Activated T-cell treated with anti-CD3 and anti-CD28 coated beads for 4 hours (primary cell): ENCODE results near the gene UBE2G2.

ENCODE experiments used
- DNase-seq: peaks from one replicate; pipeline ENCODE4 v3.0.0-alpha.2; 2020

UBE2G2 gene

GRCh38 chr21:44742418-44743153, 59.0 kb downstream of the UBE2G2 start:
- no peak for DNase-seq

GRCh38 chr21:44741921-44742320, 59.7 kb downstream of the UBE2G2 start:
- DNase-seq = no peak

GRCh38 chr21:44740742-44741141, 60.9 kb downstream of the UBE2G2 start:
- no peak for DNase-seq

GRCh38 chr21:44739316-44739715, 62.3 kb downstream of the UBE2G2 start:
- DNase-seq = no peak

GRCh38 chr21:44738621-44739020, 63.0 kb downstream of the UBE2G2 start:
- DNase-seq = no peak

GRCh38 chr21:44737706-44738354, 63.8 kb downstream of the UBE2G2 start:
- no peak for DNase-seq

- no peak for DNase-seq
Measured at GRCh38 chr21:44736291-44737004, 65.2 kb downstream of the UBE2G2 start.

GRCh38 chr21:44735821-44736220, 65.8 kb downstream of the UBE2G2 start:
- no peak for DNase-seq

GRCh38 chr21:44734841-44735240, 66.8 kb downstream of the UBE2G2 start:
- DNase-seq = no peak

GRCh38 chr21:44734026-44734745, 67.4 kb downstream of the UBE2G2 start:
- DNase-seq = no peak

GRCh38 chr21:44732956-44733355, 68.7 kb downstream of the UBE2G2 start:
- no peak for DNase-seq

GRCh38 chr21:44732263-44732662, 69.4 kb downstream of the UBE2G2 start:
- no peak for DNase-seq

- no peak for DNase-seq
Measured at GRCh38 chr21:44730951-44731579, 70.6 kb downstream of the UBE2G2 start.

- DNase-seq = no peak
Measured at GRCh38 chr21:44730028-44730395, 71.6 kb downstream of the UBE2G2 start.

- DNase-seq = no peak
Measured at GRCh38 chr21:44729336-44730027, 72.1 kb downstream of the UBE2G2 start.

- DNase-seq = no peak
Measured at GRCh38 chr21:44728716-44729115, 72.9 kb downstream of the UBE2G2 start.

GRCh38 chr21:44727757-44728156, 73.9 kb downstream of the UBE2G2 start:
- no peak for DNase-seq

GRCh38 chr21:44727321-44727720, 74.3 kb downstream of the UBE2G2 start:
- DNase-seq = no peak

- DNase-seq = no peak
Measured at GRCh38 chr21:44726826-44727225, 74.8 kb downstream of the UBE2G2 start.

GRCh38 chr21:44724926-44725325, 76.7 kb downstream of the UBE2G2 start:
- no peak for DNase-seq

- DNase-seq = no peak
Measured at GRCh38 chr21:44724196-44724595, 77.4 kb downstream of the UBE2G2 start.
